HepG2 (cell line): ENCODE measurements around the gene CDK3. TPM values are rescaled to one million over a fixed set of nuclear protein-coding genes. Genes with fewer than 3 reads are reported as not detected.

Source experiments
- BCL6 ChIP-seq: IDR thresholded peaks from 2 replicates; pipeline ENCODE4 v1.6.1; 2016; ENCODE audit warnings: missing genetic modification reagents, missing compliant biosample characterization
- FIP1L1 ChIP-seq: fragments of 200-400 bp; formaldehyde crosslinking; IDR thresholded peaks from 2 replicates; pipeline ENCODE4 v1.6.1; 2018; ENCODE audit warnings: low read depth, mild to moderate bottlenecking, low read length, moderate library complexity, borderline replicate concordance; ENCODE audit not compliant: insufficient read depth
- HOXA3 ChIP-seq: sonication (generic); formaldehyde crosslinking; IDR thresholded peaks from 2 replicates; pipeline ENCODE4 v1.5.0; 2020; ENCODE audit warnings: missing genetic modification reagents
- KDM5B ChIP-seq: sonication (generic); formaldehyde crosslinking; IDR thresholded peaks from 2 replicates; pipeline ENCODE4 v1.4.0; 2020; ENCODE audit warnings: missing genetic modification reagents, mild to moderate bottlenecking, borderline replicate concordance
- MAZ ChIP-seq, 2 experiments: sonication (generic) in 1 of 2; formaldehyde crosslinking in 1 of 2; IDR thresholded peaks; 2 replicates each; pipeline versions ENCODE4 v1.5.0 to v1.6.1; 2012 to 2020; ENCODE audit warnings: low read depth in 2 of 2, mild to moderate bottlenecking in 2 of 2, borderline replicate concordance in 1 of 2, improper control_type of control experiment in 1 of 2, low read length in 1 of 2, missing genetic modification reagents in 1 of 2, moderate library complexity in 1 of 2
- MLLT10 ChIP-seq: sonication (generic); formaldehyde crosslinking; IDR thresholded peaks from 2 replicates; pipeline ENCODE4 v1.4.0; 2020; ENCODE audit warnings: missing genetic modification reagents
- NR2F1 ChIP-seq, 2 experiments: fragments of 450-650 bp in 1 of 2; formaldehyde crosslinking in 1 of 2; IDR thresholded peaks; 2 replicates each; pipeline versions ENCODE4 v1.5.0 to v1.6.1; 2016 to 2020; ENCODE audit warnings: mild to moderate bottlenecking in 1 of 2, missing compliant biosample characterization in 1 of 2, missing genetic modification reagents in 1 of 2, moderate library complexity in 1 of 2
- PCBP1 ChIP-seq: fragments of 200-400 bp; formaldehyde crosslinking; IDR thresholded peaks from 2 replicates; pipeline ENCODE4 v1.6.1; 2017; ENCODE audit warnings: mild to moderate bottlenecking, low read depth, low read length, borderline replicate concordance
- PHB2 ChIP-seq: fragments of 450-650 bp; IDR thresholded peaks from 2 replicates; pipeline ENCODE4 v1.6.1; 2018; ENCODE audit not compliant: partially characterized antibody
- SOX13 ChIP-seq, 3 experiments: fragments of 450-650 bp in 1 of 3; sonication (generic) in 1 of 3; formaldehyde crosslinking in 1 of 3; IDR thresholded peaks in 2 of 3; conservative IDR thresholded peaks in 1 of 3; 2 replicates each; pipeline versions ENCODE4 v1.5.0 to v1.6.1; 2016 to 2020; ENCODE audit warnings: antibody characterized with exemption in 1 of 3, mild to moderate bottlenecking in 1 of 3, missing compliant biosample characterization in 1 of 3, missing genetic modification reagents in 1 of 3, moderate library complexity in 1 of 3
- STAT5B ChIP-seq: sonication (generic); formaldehyde crosslinking; IDR thresholded peaks from 2 replicates; pipeline ENCODE4 v1.4.0; 2020; ENCODE audit warnings: missing genetic modification reagents
- TBP ChIP-seq: sonication (generic); formaldehyde crosslinking; IDR thresholded peaks from 2 replicates; pipeline ENCODE4 v1.5.0; 2020; ENCODE audit warnings: missing genetic modification reagents
- ZC3H13 ChIP-seq: sonication (generic); formaldehyde crosslinking; IDR thresholded peaks from 2 replicates; pipeline ENCODE4 v1.8.1; 2023; ENCODE audit warnings: mild to moderate bottlenecking, missing genetic modification reagents, moderate library complexity
- ZNF256 ChIP-seq: sonication (generic); formaldehyde crosslinking; conservative IDR thresholded peaks from 2 replicates; pipeline ENCODE4 v1.4.0; 2020; ENCODE audit warnings: missing genetic modification reagents
- ZNF431 ChIP-seq: sonication (generic); formaldehyde crosslinking; IDR thresholded peaks from 2 replicates; pipeline ENCODE4 v1.9.0; 2022; ENCODE audit warnings: missing genetic modification reagents, low read depth, mild to moderate bottlenecking, borderline replicate concordance
- ZNF773 ChIP-seq: sonication (generic); formaldehyde crosslinking; IDR thresholded peaks from 2 replicates; pipeline ENCODE4 v1.4.0; 2020; ENCODE audit warnings: missing genetic modification reagents, borderline replicate concordance
- ZNF776 ChIP-seq: sonication (generic); formaldehyde crosslinking; IDR thresholded peaks from 2 replicates; pipeline ENCODE4 v1.4.0; 2020; ENCODE audit warnings: mild to moderate bottlenecking, missing genetic modification reagents
- polyA plus RNA-seq, 8 experiments: library from polyadenylated mRNA; depleted of rRNA in 3 of 8; stranded (reverse) in 7 of 8; unstranded in 1 of 8; fragments of >200 nt; fragmentation: Illumina TruSeq in 4 of 8; extraction: Trizol in 4 of 8; gene quantifications; 2 replicates each; pipeline versions ENCODE4 v1.2.1 to v1.2.3, GENCODE V29; 2011 to 2016; ENCODE audit warnings: low read depth in 4 of 8, missing spikeins in 1 of 8, mixed read lengths in 1 of 8; ENCODE audit not compliant: insufficient read depth in 1 of 8
- total RNA-seq, 5 experiments: library from RNA; depleted of rRNA; stranded (reverse); fragments of >200 nt; fragmentation: Illumina TruSeq; extraction: Trizol; gene quantifications; 2 replicates each; pipeline ENCODE4 v1.2.3, GENCODE V29; 2016; ENCODE audit warnings: low read depth in 1 of 5
- TF ChIP-seq, protein P1 (sequence below): sonication (generic); formaldehyde crosslinking; IDR thresholded peaks from 2 replicates; pipeline ENCODE4 v1.4.0; 2020; ENCODE audit warnings: missing genetic modification reagents
- TF ChIP-seq, protein P2 (sequence below): IDR thresholded peaks from 2 replicates; pipeline ENCODE4 v1.6.1; 2016; ENCODE audit warnings: low read depth, control low read depth
- TF ChIP-seq, protein P3 (sequence below): sonication (generic); formaldehyde crosslinking; IDR thresholded peaks from 2 replicates; pipeline ENCODE4 v1.8.1; 2022; ENCODE audit warnings: low read depth, mild to moderate bottlenecking, missing genetic modification reagents
- TF ChIP-seq, protein P4 (sequence below), 2 experiments: fragments of 450-650 bp in 1 of 2; sonication (generic) in 1 of 2; formaldehyde crosslinking; IDR thresholded peaks; 2 replicates each; pipeline versions ENCODE4 v1.5.0 to v1.8.0; 2020 to 2022; ENCODE audit warnings: mild to moderate bottlenecking in 1 of 2, missing genetic modification reagents in 1 of 2

Gene CDK3
- total and polyA plus RNA-seq, 2 of the 13 experiments (the other 11 are each of a cell fraction or from before 2014, with no cell fraction given) = 5.8 to 11.4 TPM

DNA sequence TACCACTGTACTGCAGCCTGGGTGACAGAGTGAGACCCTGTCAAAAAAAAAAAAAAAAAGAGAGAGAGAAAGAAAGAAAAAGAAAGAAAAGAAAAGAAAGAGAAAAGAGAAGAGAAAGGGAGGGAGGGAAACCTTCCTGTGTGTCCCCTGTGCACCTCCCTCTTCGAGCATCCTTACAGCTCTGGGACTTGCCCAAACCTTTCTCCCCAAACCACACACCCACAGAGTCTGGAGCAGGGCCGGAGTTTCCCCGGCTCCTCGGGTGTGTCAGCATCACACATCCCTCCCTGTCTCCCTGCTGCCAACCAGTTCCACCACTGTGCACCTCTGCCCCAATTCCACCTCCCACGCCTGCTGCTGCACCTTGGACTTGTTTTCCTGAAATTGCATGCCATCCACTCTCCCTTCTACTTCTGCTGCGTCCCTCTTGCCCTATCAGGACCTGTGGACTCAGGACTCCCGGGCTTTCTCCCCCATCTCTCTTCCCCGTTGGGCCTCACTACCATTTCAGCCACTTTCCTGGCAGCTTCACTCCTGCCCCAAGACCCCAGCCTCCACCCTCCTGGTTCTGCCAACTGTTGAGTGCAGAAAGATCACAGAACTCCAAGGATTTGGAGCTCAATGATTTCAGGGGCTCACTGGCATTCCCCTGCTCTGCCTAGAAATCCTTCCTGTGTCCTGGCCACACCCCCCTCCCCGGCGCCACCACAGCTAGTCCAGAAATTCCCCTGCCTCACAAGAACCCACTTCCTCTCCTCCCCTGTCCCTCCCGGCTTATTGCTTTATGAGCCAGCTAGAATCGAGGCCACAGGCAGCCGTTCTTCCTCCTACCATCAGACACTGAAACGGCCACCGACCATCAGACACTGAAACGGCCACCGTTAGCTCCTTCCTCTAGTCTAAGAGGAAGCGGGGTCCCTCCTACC, 3.7 kb upstream of the CDK3 start (continued):
- TF ChIP-seq STAT5B (CRISPR knock-in tag) (no peak), TBP (CRISPR knock-in tag) (no peak), HOXA3 (CRISPR knock-in tag) (peak; percentile 87), KDM5B (CRISPR knock-in tag) (peak; percentile 64; the same call in 1 of the 2 replicates), ZC3H13 (peak; percentile 78; the same call in 1 of the 2 replicates), ZNF431 (CRISPR knock-in tag) (peak; percentile 56; the same call in 1 of the 2 replicates), ZNF773 (CRISPR knock-in tag) (no peak), BCL6 (CRISPR knock-in tag) (peak; percentile 82), FIP1L1 (peak; percentile 57; the same call in 1 of the 2 replicates), MLLT10 (no peak), PCBP1 (0 out of 2 replicates have a peak, but pooled peaks have one; percentile 46), MAZ (IDR thresholded peaks at IDR 0.05; ENCODE audit: borderline replicate concordance, low read depth, low read length) (no peak), MAZ (CRISPR knock-in tag; IDR thresholded peaks at IDR 0.05; ENCODE audit: low read depth) (peak; percentile 18), ZNF256 (CRISPR knock-in tag) (peak; percentile 76; the same call in 1 of the 2 replicates), SOX13 (IDR thresholded peaks at IDR 0.05) (peak; percentile 20; the same call in 1 of the 2 replicates), SOX13 (CRISPR knock-in tag; conservative IDR thresholded peaks at IDR 0.05 in 1 of 2, IDR thresholded peaks at IDR 0.05 in 1 of 2) (peak in 1 of 2 experiments; percentile 76; a peak in 2 of 4 replicates), ZNF776 (CRISPR knock-in tag) (no peak), PHB2 (no peak), NR2F1 (CRISPR knock-in tag; IDR thresholded peaks at IDR 0.05) (peak in 1 of 2 experiments; percentile 65; a peak in 2 of 4 replicates)
- TF ChIP-seq, protein P1, sequence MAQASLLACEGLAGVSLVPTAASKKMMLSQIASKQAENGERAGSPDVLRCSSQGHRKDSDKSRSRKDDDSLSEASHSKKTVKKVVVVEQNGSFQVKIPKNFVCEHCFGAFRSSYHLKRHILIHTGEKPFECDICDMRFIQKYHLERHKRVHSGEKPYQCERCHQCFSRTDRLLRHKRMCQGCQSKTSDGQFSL (CRISPR knock-in tag) = 0 out of 2 replicates have a peak, but pooled peaks have one; percentile 44
- TF ChIP-seq, protein P2, sequence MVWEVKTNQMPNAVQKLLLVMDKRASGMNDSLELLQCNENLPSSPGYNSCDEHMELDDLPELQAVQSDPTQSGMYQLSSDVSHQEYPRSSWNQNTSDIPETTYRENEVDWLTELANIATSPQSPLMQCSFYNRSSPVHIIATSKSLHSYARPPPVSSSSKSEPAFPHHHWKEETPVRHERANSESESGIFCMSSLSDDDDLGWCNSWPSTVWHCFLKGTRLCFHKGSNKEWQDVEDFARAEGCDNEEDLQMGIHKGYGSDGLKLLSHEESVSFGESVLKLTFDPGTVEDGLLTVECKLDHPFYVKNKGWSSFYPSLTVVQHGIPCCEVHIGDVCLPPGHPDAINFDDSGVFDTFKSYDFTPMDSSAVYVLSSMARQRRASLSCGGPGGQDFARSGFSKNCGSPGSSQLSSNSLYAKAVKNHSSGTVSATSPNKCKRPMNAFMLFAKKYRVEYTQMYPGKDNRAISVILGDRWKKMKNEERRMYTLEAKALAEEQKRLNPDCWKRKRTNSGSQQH (CRISPR knock-in tag) = peak; percentile 32; the same call in 1 of the 2 replicates
- TF ChIP-seq, protein P3, sequence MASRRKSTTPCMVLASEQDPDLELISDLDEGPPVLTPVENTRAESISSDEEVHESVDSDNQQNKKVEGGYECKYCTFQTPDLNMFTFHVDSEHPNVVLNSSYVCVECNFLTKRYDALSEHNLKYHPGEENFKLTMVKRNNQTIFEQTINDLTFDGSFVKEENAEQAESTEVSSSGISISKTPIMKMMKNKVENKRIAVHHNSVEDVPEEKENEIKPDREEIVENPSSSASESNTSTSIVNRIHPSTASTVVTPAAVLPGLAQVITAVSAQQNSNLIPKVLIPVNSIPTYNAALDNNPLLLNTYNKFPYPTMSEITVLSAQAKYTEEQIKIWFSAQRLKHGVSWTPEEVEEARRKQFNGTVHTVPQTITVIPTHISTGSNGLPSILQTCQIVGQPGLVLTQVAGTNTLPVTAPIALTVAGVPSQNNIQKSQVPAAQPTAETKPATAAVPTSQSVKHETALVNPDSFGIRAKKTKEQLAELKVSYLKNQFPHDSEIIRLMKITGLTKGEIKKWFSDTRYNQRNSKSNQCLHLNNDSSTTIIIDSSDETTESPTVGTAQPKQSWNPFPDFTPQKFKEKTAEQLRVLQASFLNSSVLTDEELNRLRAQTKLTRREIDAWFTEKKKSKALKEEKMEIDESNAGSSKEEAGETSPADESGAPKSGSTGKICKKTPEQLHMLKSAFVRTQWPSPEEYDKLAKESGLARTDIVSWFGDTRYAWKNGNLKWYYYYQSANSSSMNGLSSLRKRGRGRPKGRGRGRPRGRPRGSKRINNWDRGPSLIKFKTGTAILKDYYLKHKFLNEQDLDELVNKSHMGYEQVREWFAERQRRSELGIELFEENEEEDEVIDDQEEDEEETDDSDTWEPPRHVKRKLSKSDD (CRISPR knock-in tag) = no peak; the same call in 1 of the 2 replicates
- TF ChIP-seq, protein P4, sequence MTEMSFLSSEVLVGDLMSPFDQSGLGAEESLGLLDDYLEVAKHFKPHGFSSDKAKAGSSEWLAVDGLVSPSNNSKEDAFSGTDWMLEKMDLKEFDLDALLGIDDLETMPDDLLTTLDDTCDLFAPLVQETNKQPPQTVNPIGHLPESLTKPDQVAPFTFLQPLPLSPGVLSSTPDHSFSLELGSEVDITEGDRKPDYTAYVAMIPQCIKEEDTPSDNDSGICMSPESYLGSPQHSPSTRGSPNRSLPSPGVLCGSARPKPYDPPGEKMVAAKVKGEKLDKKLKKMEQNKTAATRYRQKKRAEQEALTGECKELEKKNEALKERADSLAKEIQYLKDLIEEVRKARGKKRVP (CRISPR knock-in tag; IDR thresholded peaks at IDR 0.05) = peak in 1 of 2 experiments; percentile 49; a peak in 1 of 4 replicates
